ENCODE results near the gene MYO1B. TPM values are rescaled to one million over a fixed set of nuclear protein-coding genes. Genes with fewer than 3 reads are reported as not detected.
A peak's percentile ranks its signal among the peaks of the same experiment; 100 is the strongest.

The MYO1B gene
- total RNA-seq, 1 experiment from 2014 or later, result 43.2 TPM

GRCh38 chr2:191355170-191355758 is 110.1 kb downstream of the MYO1B start:
- TF ChIP-seq CTCF (conservative IDR thresholded peaks at IDR 0.05), result no peak
- no peaks in the 10 kb centered on the region for H3K27me3 Mint-ChIP-seq (ENCODE audit: low read depth)
- no peak overlapping the region for H3K4me3 Mint-ChIP-seq

More at GRCh38 chr2:191355170-191355758, 110.1 kb downstream of the MYO1B start:
- peaks cover 0 to 2% of the 10 kb centered on the region in 2 experiments; a peak in 1 of 4 replicates for H3K4me1 Mint-ChIP-seq
- Histone ChIP-seq H3K79me1 (ENCODE audit: insufficient read depth, low read depth, low read length, poor library complexity, severe bottlenecking) (no peaks in the 10 kb centered on the region), H3K27ac (ENCODE audit: insufficient read length, low read depth, low read length) (no peak overlapping the region), H2AFZ (ENCODE audit: low read length) (no peak overlapping the region), H4K8ac (replicated peaks; ENCODE audit: insufficient read length, low read depth, low read length) (no peak overlapping the region), H2BK20ac (ENCODE audit: low read depth, low read length, poor library complexity, severe bottlenecking) (no peak overlapping the region), H3K23me2 (ENCODE audit: insufficient read length, low read depth, low read length, poor library complexity, severe bottlenecking) (no peaks in the 10 kb centered on the region), H3K4me1 (ENCODE audit: insufficient read depth, low read length) (no peaks in the 10 kb centered on the region), H4K20me1 (ENCODE audit: control insufficient read depth, insufficient read depth, insufficient read length) (no peaks in the 10 kb centered on the region), H3K27me3 (ENCODE audit: insufficient read depth, low read length) (no peaks in the 10 kb centered on the region), H3K56ac (ENCODE audit: insufficient read length, low read depth, low read length) (no peak overlapping the region), H2BK5ac (ENCODE audit: insufficient read length, low read length) (no peak overlapping the region), H3T11ph (ENCODE audit: low read length) (no peak overlapping the region), H2BK15ac (ENCODE audit: low read depth, low read length) (no peak overlapping the region), H3K79me2 (ENCODE audit: insufficient read depth, low read length) (0 out of 2 replicates have a peak, but pooled peaks cover 3% of the 10 kb centered on the region), H3K14ac (ENCODE audit: insufficient read depth, low read length) (no peak overlapping the region), H4K91ac (ENCODE audit: insufficient read length, low read depth, low read length) (no peak overlapping the region), H3K23ac (ENCODE audit: insufficient read length, low read depth, low read length) (no peak overlapping the region), H3K4me2 (ENCODE audit: insufficient read depth, insufficient read length, low read length) (no peak overlapping the region), H2BK12ac (ENCODE audit: insufficient read length, low read depth, low read length) (no peak overlapping the region), H3K18ac (ENCODE audit: insufficient read length, low read depth, low read length) (no peak overlapping the region), H3K9ac (ENCODE audit: extremely low read depth, insufficient read length, low read length) (no peak overlapping the region), H2BK120ac (ENCODE audit: low read depth, low read length, poor library complexity, severe bottlenecking) (no peak overlapping the region), H4K5ac (ENCODE audit: insufficient read length, low read depth, low read length) (no peak overlapping the region), H3K4ac (ENCODE audit: low read depth, low read length) (no peak overlapping the region), H3K9me3 (ENCODE audit: control insufficient read depth, low read depth, low read length) (no peaks in the 10 kb centered on the region), H2AK5ac (ENCODE audit: insufficient read length, low read length) (no peak overlapping the region)
- peaks cover 6 to 12% of the 10 kb centered on the region in 2 experiments; a peak in 3 of 5 replicates for H3K9me3 Mint-ChIP-seq
- H3K27ac Mint-ChIP-seq, result peak overlapping the region in 1 of 3 experiments; percentile 37; a peak in 1 of 7 replicates
- WGBS (ENCODE audit: extremely low coverage, insufficient read length, low lambda C conversion rate), result no CpG with 5 or more reads among the region's 8 CpGs
- H3K36me3 Mint-ChIP-seq (ENCODE audit: insufficient read depth in 1 of 3, low read depth in 3 of 3), result peaks cover 20 to 28% (median 21%) of the 10 kb centered on the region in 3 experiments
- no peak for DNase-seq

Measured in H9 (cell line).